Chondrocyte (in vitro differentiated cells): Measurements from ENCODE around the gene ANKRD13C. TPM values are rescaled to one million over a fixed set of nuclear protein-coding genes. Genes with fewer than 3 reads are reported as not detected.

Experiments used
- DNase-seq: peaks from one replicate; pipeline ENCODE4 v3.0.0; 2021; ENCODE audit warnings: mixed read lengths, low spot score
- H3K27ac Mint-ChIP-seq: one replicate; pipeline ENCODE4 v1.8.0; 2021; ENCODE audit warnings: mild to moderate bottlenecking, moderate library complexity, mixed read lengths; ENCODE audit not compliant: unreplicated experiment
- H3K27me3 Mint-ChIP-seq: 2 replicates; pipeline ENCODE4 v1.8.0; 2021; ENCODE audit warnings: low read depth, mixed read lengths
- H3K36me3 Mint-ChIP-seq: 2 replicates; pipeline ENCODE4 v1.8.0; 2021; ENCODE audit warnings: low read depth, mixed read lengths
- H3K4me1 Mint-ChIP-seq: 2 replicates; pipeline ENCODE4 v1.8.0; 2021; ENCODE audit warnings: low read depth, mild to moderate bottlenecking, mixed read lengths
- H3K4me3 Mint-ChIP-seq: one replicate; pipeline ENCODE4 v1.8.0; 2021; ENCODE audit warnings: mild to moderate bottlenecking, moderate library complexity, mixed read lengths; ENCODE audit not compliant: unreplicated experiment
- H3K9me3 Mint-ChIP-seq: 2 replicates; pipeline ENCODE4 v1.8.0; 2021; ENCODE audit warnings: low read depth, mixed read lengths
- total RNA-seq: library from RNA; stranded (reverse); gene quantifications from 3 replicates; pipeline ENCODE4 v1.2.1, GENCODE V29; 2021
- TF ChIP-seq, protein P1 (sequence below): fragments of 200-600 bp; sonication (generic); IDR thresholded peaks from 2 replicates; pipeline ENCODE4 v1.5.0; 2021; ENCODE audit warnings: antibody characterized with exemption, mild to moderate bottlenecking, moderate library complexity

ANKRD13C gene
- total RNA-seq, 1 donor from 2014 or later: 19.4 TPM

DNA sequence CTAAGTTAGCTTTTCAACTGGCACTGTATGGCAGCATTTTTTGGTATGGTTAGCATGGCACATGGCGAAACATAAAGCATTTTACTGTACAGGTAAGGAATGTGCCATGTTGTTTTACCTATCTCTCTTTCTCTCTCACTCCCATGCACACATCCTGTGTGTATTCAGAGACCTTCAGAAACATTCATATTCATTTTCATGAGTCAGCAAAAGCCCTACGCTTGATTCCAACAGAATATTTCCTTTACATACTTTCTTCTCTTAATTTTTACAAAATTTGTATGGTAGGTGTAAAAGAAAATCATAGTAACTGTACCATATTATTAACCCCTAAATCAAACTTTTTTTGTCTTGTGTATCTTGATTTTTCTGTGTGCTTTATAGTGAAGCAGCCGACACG lies 123.0 kb downstream of the ANKRD13C start:
- DNase-seq: no peak
- Mint-ChIP-seq H3K27ac (no peak overlapping the region), H3K36me3 (peaks cover 29% of the 10 kb centered on the region), H3K4me3 (no peak overlapping the region), H3K27me3 (no peaks in the 10 kb centered on the region), H3K4me1 (peaks cover 13% of the 10 kb centered on the region), H3K9me3 (no peaks in the 10 kb centered on the region)
- TF ChIP-seq, protein P1, sequence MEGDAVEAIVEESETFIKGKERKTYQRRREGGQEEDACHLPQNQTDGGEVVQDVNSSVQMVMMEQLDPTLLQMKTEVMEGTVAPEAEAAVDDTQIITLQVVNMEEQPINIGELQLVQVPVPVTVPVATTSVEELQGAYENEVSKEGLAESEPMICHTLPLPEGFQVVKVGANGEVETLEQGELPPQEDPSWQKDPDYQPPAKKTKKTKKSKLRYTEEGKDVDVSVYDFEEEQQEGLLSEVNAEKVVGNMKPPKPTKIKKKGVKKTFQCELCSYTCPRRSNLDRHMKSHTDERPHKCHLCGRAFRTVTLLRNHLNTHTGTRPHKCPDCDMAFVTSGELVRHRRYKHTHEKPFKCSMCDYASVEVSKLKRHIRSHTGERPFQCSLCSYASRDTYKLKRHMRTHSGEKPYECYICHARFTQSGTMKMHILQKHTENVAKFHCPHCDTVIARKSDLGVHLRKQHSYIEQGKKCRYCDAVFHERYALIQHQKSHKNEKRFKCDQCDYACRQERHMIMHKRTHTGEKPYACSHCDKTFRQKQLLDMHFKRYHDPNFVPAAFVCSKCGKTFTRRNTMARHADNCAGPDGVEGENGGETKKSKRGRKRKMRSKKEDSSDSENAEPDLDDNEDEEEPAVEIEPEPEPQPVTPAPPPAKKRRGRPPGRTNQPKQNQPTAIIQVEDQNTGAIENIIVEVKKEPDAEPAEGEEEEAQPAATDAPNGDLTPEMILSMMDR: no peak

DNA sequence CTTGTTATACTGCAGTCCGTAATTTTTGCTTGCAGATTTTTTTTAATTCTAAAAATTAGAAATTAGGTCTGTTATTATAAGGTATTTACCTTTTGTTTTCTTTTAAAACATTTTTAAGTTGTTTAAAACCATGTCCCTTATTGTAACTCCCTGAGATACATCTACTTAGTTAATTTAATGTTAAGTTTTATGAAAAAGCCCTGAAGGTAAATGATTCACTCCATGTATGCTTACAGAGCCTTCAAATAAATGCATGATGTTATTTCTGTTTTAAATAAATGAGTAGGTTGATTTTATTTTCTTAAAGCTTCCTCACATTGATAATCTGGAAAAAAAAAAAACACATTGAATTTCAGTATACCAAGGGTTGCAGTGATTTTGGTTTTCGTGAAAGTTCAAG lies 125.9 kb downstream of the ANKRD13C start:
- peaks cover 24% of the 10 kb centered on the region for H3K36me3 Mint-ChIP-seq
- H3K27ac Mint-ChIP-seq: no peak overlapping the region

DNA sequence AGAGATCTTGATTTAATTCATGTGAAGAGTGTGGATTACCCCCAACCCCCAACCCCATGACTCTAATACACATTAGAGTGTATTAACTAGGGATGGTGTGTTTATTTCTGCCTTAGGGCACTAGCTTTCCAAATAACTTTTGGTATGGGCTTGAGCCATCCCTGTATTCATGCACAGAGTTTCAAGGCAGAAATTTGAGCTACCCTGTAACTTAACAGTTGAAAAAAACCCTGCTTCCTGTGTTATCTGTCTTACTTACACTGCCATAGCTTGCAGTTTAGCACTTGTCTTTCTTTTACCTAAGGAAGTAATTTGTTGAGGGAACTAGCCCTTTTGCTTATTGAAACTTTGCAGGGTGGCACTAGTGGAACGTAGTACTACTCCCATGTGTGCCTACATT lies 127.1 kb downstream of the ANKRD13C start:
- no peak for DNase-seq
- Mint-ChIP-seq H3K4me3 (no peak overlapping the region), H3K9me3 (no peaks in the 10 kb centered on the region), H3K27me3 (no peaks in the 10 kb centered on the region), H3K4me1 (peaks cover 45% of the 10 kb centered on the region), H3K27ac (peak overlapping the region; percentile 63), H3K36me3 (peaks cover 23% of the 10 kb centered on the region)
- TF ChIP-seq, protein P1: no peak

More for the DNA sequence above, 125.9 kb downstream of the ANKRD13C start:
- Mint-ChIP-seq H3K4me1 (peaks cover 33% of the 10 kb centered on the region), H3K27me3 (no peaks in the 10 kb centered on the region), H3K9me3 (no peaks in the 10 kb centered on the region), H3K4me3 (no peak overlapping the region)
- TF ChIP-seq, protein P1: no peak
- DNase-seq: no peak

DNA sequence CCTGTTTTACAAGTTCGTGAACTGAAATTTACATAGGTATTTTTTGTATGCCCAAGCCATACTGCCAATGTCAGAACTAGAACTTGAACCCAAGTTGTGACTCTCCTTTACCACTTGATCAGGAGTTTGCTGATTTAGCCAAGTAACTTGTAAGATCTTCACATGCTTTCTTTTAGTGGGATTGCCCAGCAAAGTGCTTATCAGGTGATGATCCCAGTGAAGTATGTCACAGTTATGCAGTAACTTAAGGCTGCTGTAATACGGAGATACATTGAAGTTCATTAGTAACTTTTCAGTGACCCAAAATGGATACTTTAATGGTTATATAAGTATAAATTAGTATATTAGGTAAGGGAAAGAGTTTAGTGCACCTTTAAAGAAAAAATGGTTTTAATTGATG lies 129.6 kb downstream of the ANKRD13C start:
- TF ChIP-seq, protein P1: no peak
- H3K9me3 Mint-ChIP-seq: no peaks in the 10 kb centered on the region
- H3K36me3 Mint-ChIP-seq: peaks cover 13% of the 10 kb centered on the region
- no peak overlapping the region for H3K4me3 Mint-ChIP-seq
- H3K27me3 Mint-ChIP-seq: no peaks in the 10 kb centered on the region
- no peak for DNase-seq
- H3K4me1 Mint-ChIP-seq: peaks cover 57% of the 10 kb centered on the region
- no peak overlapping the region for H3K27ac Mint-ChIP-seq

DNA sequence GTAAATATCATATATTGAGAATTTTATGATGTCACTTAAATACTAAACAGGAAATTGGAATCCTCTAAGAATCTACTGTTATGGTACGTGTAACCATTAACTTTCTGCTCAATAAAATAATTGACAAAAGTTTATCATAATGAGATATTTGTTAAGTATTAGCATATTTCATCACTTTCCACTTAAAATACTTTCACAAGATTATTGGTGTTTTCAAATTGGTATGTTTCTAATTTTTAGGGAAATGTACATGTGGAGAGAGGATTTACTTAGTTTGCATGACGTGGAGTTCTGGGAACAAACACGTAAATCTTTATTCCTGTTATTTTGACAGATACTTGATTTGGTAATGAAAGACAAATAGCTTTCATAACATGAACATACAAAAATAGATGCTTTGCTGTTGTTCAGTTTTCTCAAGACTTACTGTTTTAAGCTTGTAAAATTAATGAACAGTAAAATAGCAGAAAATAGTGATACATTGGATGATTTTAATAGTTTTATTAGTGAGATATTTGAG lies 131.7 kb downstream of the ANKRD13C start:
- H3K27me3 Mint-ChIP-seq: no peaks in the 10 kb centered on the region
- H3K4me1 Mint-ChIP-seq: peaks cover 59% of the 10 kb centered on the region
- no peaks in the 10 kb centered on the region for H3K9me3 Mint-ChIP-seq
- peaks cover 11% of the 10 kb centered on the region for H3K36me3 Mint-ChIP-seq
- peak overlapping the region; percentile 83 for H3K4me3 Mint-ChIP-seq
- peak overlapping the region; percentile 98 for H3K27ac Mint-ChIP-seq
- TF ChIP-seq, protein P1: no peak
- DNase-seq: no peak
